Measurements from ENCODE around the gene SAMD11.

DNA sequence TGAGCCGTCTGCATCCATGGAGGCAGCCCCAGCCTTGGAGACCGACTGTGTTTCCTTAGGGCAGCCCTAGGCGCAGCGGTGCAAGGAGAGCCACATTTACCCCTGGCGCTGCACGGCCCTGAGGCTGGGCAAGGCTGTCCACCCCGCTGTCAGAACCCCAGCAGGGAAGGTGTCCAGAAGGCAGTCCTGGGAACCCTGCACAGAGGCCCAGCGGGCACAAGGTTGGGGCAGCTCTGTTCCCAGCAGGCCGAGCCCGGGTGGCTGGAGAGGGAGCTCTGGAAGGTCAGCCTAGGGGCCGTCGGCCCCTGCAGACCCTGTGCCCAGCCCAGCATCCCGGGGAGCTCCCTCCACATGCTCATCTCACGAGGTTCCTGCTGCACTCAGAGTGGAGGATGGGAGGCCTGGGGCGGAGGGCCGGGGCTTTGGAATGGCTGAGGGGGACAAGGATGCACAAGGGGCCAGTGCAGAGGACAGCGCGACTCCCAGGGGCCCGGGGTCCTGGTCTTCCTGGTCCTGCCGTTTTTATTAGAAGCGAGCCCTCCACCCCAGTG is 19.9 kb upstream of the SAMD11 start:
- TF ChIP-seq, protein P1, sequence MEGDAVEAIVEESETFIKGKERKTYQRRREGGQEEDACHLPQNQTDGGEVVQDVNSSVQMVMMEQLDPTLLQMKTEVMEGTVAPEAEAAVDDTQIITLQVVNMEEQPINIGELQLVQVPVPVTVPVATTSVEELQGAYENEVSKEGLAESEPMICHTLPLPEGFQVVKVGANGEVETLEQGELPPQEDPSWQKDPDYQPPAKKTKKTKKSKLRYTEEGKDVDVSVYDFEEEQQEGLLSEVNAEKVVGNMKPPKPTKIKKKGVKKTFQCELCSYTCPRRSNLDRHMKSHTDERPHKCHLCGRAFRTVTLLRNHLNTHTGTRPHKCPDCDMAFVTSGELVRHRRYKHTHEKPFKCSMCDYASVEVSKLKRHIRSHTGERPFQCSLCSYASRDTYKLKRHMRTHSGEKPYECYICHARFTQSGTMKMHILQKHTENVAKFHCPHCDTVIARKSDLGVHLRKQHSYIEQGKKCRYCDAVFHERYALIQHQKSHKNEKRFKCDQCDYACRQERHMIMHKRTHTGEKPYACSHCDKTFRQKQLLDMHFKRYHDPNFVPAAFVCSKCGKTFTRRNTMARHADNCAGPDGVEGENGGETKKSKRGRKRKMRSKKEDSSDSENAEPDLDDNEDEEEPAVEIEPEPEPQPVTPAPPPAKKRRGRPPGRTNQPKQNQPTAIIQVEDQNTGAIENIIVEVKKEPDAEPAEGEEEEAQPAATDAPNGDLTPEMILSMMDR (IDR thresholded peaks at IDR 0.05) = no peak
- no peak for TF ChIP-seq POLR2A (IDR thresholded peaks at IDR 0.05)
- TF ChIP-seq EP300 (IDR thresholded peaks at IDR 0.05) = no peak
